GM10248 (cell line): ENCODE measurements around the gene TSC22D2.

Experiments used
- CTCF ChIA-PET: fragments of 300-600 bp; sonication (Branson Sonifier 250); formaldehyde crosslinking; extraction: SDS; loops from one replicate; lab custom pipeline; 2021; ENCODE audit warnings: antibody characterized with exemption; lab: Yijun Ruan, JAX
- POLR2A ChIA-PET: fragments of 350-650 bp; sonication (Branson Sonifier 250); formaldehyde crosslinking; extraction: SDS; loops from one replicate; lab custom pipeline; 2020; ENCODE audit warnings: antibody characterized with exemption; lab: Yijun Ruan, JAX
- DNase-seq: peaks from one replicate; pipeline ENCODE4 v3.0.0; 2012; ENCODE audit errors: extremely low spot score
- TF ChIP-seq, protein P1 (sequence below): IDR thresholded peaks from 2 replicates; pipeline ENCODE4 v1.5.1; 2012; ENCODE audit warnings: mild to moderate bottlenecking, low read depth; ENCODE audit errors: extremely low read depth, missing control alignments, control extremely low read depth

The TSC22D2 gene

GRCh38 chr3:150421799-150422548 is 13.9 kb downstream of the TSC22D2 start:
- ChIA-PET CTCF (interaction anchor here (0.8 to 1.4 kb wide), 2 partner anchors 12 to 37 kb away, joined by 3 read pairs; no protein-coding TSS in a partner anchor), POLR2A (no interaction called here)
- TF ChIP-seq, protein P1, sequence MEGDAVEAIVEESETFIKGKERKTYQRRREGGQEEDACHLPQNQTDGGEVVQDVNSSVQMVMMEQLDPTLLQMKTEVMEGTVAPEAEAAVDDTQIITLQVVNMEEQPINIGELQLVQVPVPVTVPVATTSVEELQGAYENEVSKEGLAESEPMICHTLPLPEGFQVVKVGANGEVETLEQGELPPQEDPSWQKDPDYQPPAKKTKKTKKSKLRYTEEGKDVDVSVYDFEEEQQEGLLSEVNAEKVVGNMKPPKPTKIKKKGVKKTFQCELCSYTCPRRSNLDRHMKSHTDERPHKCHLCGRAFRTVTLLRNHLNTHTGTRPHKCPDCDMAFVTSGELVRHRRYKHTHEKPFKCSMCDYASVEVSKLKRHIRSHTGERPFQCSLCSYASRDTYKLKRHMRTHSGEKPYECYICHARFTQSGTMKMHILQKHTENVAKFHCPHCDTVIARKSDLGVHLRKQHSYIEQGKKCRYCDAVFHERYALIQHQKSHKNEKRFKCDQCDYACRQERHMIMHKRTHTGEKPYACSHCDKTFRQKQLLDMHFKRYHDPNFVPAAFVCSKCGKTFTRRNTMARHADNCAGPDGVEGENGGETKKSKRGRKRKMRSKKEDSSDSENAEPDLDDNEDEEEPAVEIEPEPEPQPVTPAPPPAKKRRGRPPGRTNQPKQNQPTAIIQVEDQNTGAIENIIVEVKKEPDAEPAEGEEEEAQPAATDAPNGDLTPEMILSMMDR: no peak
- DNase-seq: no peak

DNA sequence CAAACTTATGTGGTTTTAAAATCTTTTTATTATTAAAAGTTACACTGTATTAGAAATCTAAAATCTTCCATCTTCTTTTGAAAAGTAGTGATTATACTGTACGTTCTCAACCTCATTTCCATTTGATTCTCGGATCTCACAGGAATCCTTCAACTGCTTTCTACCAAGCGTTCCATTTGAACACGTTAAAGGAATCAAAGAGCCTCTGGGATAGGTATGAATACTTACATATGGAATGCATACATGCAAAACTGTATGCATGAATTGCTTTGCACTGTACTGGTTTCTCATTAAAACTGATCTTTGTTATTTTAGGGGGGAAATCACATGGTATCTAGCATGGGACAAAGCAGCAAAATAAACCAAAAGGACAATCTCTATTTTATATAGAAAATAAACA is 14.8 kb downstream of the TSC22D2 start:
- ChIA-PET CTCF (interaction anchor here (0.8 kb wide), 1 partner anchor 11 kb away, joined by 3 read pairs; no protein-coding TSS in a partner anchor), POLR2A (no interaction called here)
- TF ChIP-seq, protein P1: no peak

DNA sequence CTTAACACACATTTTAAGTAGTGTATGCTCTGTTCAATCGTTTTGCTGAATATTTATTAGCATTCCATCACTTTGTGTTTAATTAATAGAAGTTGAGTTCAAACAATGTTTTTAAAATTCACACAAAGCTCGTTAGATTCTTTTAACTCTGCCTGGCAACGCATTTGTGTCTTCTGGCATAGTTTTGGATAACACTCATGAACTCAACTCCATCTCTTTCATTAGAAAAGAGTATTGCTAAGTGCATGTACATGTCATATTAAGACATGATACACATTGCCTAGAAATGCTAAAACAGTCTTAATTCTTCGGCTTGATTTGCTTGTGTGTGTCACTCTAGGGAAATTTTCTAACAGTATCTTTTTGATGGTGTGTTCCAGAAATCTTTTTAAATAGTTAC is 15.7 kb downstream of the TSC22D2 start:
- TF ChIP-seq, protein P1: no peak
- POLR2A ChIA-PET: interaction anchor here (1.2 kb wide), 1 partner anchor 14 kb away, joined by 3 read pairs; no protein-coding TSS in a partner anchor
- no peak for DNase-seq
- CTCF ChIA-PET: interaction anchor here (2.1 to 4.6 kb wide), 3 partner anchors 9 to 15 kb away, joined by 8 to 39 read pairs (median 13); partner anchors contain the start of gene TSC22D2

More for the DNA sequence above, 14.8 kb downstream of the TSC22D2 start:
- DNase-seq: no peak

DNA sequence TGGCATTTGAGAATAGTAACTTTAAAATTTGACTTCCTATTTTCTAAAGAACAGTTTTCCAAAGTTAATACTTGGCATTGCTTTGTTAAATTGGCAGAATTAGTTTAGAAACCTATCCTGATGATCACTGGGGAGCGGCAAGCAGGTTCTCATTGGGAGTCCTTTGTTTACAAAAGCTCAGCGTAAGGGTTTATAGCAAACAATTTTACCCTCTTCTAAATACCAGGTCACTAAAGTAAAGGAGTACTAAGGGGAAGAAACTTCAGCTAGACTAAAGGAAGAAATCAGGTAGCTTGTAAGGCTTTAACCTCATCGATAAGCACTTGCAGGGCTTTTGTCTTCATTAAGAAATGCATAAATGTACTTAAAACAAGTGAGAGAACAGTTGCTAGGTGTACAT is 18.2 kb downstream of the TSC22D2 start:
- TF ChIP-seq, protein P1: no peak
- DNase-seq: no peak
- CTCF ChIA-PET: interaction anchor here (0.8 to 4.6 kb wide), 7 partner anchors 8 to 69 kb away, joined by 3 to 39 read pairs (median 4); partner anchors contain the start of gene TSC22D2
- POLR2A ChIA-PET: interaction anchor here (0.6 kb wide), 1 partner anchor 137 kb away, joined by 3 read pairs; no protein-coding TSS in a partner anchor

- POLR2A ChIA-PET: no interaction called here
- TF ChIP-seq, protein P1: no peak
- no peak for DNase-seq
- CTCF ChIA-PET: interaction anchor here (1.8 to 2.1 kb wide), 2 partner anchors 10 to 19 kb away, joined by 5 to 13 read pairs; partner anchors contain the start of gene TSC22D2
These were observed 20.5 kb downstream of the TSC22D2 start for GRCh38 chr3:150428562-150428961.
